ENCODE measurements around the gene MTFP1.

The MTFP1 gene

DNA sequence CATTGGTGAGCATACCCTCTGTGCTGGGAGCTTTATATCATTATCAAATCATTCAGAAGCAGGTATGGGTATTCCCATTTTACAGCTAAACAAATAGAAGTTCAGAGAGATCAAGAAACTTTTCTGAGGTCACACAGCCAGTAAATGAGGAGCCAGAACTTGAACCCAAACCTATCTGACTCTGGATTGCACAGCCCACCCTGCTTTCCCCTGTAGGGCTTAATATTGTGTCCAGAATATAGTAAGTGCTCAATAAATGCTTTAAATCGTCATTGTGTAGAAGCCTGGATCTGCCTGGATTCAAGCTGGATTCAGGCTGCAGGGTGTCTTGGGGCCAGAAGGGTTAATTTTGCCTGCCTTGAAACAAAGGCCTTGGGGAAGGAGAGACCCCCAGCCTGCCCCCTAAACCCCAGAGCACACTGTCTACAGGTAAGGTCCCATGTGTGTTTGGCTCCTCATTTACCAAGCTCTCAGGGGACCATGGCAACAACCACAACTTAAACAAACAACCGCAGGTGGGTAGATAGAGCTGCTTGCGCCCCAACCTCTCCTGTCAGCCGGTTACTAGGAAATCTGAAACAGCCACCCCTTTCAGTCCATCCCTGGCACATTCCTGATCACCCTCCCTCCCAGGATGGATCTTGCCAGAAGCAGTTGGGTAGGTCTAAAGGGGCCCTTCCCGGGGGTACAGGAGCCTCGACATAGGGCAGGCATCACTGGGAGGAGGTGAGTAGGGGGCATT is 49.3 kb downstream of the MTFP1 start:
- in situ Hi-C loops (cut with MboI; ENCODE audit: low pct_unique_long_range_greater_than_20kb, low sequenced_read_pairs), result no loop called here

More for the DNA sequence above, 49.3 kb downstream of the MTFP1 start:
- no peak for DNase-seq
